ENCODE results near the gene KCNH3. TPM values are rescaled to one million over a fixed set of nuclear protein-coding genes. Genes with fewer than 3 reads are reported as not detected.

KCNH3 gene
- total and polyA plus RNA-seq, 2 of the 8 experiments (the other 6 are each of a cell fraction or from before 2014, with no cell fraction given), result 0.24 to 0.50 TPM

DNA sequence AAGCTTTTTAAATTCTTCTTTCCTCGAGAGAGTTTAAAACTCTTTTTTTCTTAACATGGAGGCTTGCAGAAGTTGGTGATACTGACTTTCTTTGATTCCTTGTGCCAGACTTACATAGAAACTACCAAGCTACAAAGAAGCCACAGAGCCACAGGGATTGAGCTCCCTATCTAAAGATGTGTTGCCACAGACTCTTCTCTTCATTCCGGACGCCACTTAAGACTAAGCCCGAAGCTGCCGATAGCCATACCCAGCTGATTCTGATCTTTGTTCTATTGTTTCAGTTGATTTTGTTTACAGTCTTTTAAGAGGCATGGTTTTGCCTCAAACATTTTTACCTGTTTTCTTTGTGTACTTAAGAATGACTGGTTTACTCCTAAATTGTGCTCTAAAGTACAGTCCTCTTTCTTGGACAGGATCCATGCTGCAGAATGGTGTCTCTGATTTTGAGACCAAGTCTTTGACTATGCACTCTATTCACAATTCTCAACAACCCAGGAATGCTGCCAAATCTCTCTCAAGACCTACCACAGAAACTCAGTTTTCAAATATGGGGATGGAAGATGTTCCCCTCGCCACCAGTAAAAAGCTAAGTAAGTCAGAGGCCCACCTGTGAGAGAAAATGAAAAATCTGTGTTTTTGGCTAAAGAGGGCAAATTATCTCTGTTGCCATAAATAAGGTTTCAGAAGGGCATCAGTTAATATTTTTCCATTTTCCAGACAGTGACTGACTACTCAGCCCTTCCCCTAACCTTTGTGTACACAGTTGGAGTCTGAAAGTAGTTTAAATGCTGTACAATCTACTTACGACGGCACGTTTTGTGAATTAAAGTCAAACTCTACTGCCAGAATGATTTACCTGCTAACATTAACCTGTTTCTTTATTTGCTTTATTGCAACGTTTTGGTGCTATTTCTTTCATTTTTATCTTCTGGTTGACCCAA lies 42.1 kb upstream of the KCNH3 start (continued):
- TF ChIP-seq, protein P1, sequence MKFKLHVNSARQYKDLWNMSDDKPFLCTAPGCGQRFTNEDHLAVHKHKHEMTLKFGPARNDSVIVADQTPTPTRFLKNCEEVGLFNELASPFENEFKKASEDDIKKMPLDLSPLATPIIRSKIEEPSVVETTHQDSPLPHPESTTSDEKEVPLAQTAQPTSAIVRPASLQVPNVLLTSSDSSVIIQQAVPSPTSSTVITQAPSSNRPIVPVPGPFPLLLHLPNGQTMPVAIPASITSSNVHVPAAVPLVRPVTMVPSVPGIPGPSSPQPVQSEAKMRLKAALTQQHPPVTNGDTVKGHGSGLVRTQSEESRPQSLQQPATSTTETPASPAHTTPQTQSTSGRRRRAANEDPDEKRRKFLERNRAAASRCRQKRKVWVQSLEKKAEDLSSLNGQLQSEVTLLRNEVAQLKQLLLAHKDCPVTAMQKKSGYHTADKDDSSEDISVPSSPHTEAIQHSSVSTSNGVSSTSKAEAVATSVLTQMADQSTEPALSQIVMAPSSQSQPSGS (IDR thresholded peaks at IDR 0.05; ENCODE audit: low read length), result no peak
- no peak for TF ChIP-seq POLR2A (IDR thresholded peaks at IDR 0.05; ENCODE audit: control extremely low read depth in 1 of 2, low read depth in 2 of 2, low read length in 2 of 2)

Measured in H1 (cell line).